ENCODE data around the gene ST3GAL4. TPM values are rescaled to one million over a fixed set of nuclear protein-coding genes. Genes with fewer than 3 reads are reported as not detected.

The ST3GAL4 gene
- total and polyA plus RNA-seq, 9 of the 15 experiments (the other 6 are each of a cell fraction or from before 2014, with no cell fraction given) = 0.27 to 22.9 (median 10.5) TPM

DNA sequence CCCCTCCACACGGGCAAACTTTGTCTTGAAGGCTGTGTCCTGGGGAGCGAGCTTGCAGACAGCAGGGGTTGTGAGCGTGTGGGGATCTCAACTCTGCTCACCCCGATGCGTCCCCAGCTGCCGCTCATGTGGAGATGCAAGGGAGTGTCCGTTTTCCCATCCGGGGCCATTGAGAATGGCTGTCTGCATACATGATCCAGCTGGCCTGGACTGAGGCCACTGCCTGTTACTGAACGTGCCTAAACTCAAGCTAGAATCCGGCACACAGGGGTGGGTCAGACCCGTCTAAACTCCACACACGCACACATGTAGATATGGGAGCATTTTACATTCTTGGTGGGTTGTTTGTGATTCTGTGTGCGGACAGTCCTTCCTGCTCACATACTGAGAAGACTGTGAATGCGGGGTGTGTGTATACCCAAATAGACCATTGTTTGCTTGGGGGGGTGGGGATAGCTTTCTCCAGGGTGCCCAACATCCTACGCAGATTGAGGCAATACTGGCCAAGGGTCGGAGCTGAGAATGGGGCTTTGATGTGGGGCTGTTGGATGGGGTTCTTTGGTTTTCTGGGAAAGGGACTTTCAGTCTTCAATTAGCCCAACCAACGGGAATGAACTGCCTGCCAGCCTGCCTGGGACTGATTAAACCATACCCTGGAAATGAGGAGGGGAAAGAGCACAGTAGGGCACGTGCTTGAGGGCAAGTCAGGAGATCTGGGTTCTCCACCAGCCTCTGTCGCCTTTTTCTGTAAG lies 60.4 kb downstream of the ST3GAL4 start (continued):
- TF ChIP-seq, protein P1, sequence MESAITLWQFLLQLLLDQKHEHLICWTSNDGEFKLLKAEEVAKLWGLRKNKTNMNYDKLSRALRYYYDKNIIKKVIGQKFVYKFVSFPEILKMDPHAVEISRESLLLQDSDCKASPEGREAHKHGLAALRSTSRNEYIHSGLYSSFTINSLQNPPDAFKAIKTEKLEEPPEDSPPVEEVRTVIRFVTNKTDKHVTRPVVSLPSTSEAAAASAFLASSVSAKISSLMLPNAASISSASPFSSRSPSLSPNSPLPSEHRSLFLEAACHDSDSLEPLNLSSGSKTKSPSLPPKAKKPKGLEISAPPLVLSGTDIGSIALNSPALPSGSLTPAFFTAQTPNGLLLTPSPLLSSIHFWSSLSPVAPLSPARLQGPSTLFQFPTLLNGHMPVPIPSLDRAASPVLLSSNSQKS (CRISPR knock-in tag; IDR thresholded peaks at IDR 0.05) = no peak
- TF ChIP-seq, protein P2, sequence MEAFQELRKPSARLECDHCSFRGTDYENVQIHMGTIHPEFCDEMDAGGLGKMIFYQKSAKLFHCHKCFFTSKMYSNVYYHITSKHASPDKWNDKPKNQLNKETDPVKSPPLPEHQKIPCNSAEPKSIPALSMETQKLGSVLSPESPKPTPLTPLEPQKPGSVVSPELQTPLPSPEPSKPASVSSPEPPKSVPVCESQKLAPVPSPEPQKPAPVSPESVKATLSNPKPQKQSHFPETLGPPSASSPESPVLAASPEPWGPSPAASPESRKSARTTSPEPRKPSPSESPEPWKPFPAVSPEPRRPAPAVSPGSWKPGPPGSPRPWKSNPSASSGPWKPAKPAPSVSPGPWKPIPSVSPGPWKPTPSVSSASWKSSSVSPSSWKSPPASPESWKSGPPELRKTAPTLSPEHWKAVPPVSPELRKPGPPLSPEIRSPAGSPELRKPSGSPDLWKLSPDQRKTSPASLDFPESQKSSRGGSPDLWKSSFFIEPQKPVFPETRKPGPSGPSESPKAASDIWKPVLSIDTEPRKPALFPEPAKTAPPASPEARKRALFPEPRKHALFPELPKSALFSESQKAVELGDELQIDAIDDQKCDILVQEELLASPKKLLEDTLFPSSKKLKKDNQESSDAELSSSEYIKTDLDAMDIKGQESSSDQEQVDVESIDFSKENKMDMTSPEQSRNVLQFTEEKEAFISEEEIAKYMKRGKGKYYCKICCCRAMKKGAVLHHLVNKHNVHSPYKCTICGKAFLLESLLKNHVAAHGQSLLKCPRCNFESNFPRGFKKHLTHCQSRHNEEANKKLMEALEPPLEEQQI (IDR thresholded peaks at IDR 0.05) = no peak
- TF ChIP-seq ZNF232 (CRISPR knock-in tag; IDR thresholded peaks at IDR 0.05) = no peak

DNA sequence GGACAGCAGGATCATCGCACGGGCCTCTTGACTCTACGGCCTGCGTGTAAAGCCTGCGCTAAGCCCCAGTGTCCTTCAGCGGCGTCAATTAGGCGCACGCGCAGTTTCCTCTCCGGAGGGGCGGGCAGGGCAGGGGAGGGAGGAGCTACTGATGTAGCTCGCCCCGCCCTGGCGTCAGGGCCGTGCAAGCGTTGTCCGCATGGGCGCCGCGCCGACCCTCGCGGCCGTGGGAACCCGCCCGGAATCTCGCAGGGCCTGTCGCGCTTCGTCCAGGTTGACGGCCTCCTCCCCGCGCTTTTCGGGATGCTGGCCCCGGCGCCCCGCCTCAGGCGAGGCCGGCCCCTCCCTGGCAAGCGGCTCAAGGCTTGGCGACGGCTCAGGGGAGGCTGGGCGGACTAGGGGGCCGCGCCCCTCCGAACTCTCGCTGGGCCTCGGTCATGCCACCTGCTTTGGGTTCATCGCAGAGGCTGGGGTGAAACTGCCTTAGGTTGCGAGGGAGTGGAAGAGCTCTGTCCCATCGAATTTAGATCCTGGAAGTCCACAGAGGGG lies 61.1 kb downstream of the ST3GAL4 start:
- ATAC-seq = no peak
- H3K4me2 ChIP-seq (ENCODE audit: insufficient read depth, low read length) = no peak overlapping the region
- in situ Hi-C loops (cut with MboI) = loop anchor here (25.0 kb wide), 1 partner anchor 104 kb away; the partner anchor contains the start of gene DCPS
- peaks cover 30% of the 10 kb centered on the region for H4K20me1 ChIP-seq (replicated peaks; ENCODE audit: control insufficient read depth, insufficient read depth, low read length)
- DNase-seq (ENCODE audit: extremely low read depth in 1 of 4, low spot score in 3 of 4) = no peak
- WGBS (ENCODE audit: insufficient coverage, low coverage, missing lambda C conversion rate) = 92% methylated on average over 16 of the region's 52 CpGs
- no peak overlapping the region for H3K4me3 ChIP-seq
- BruUV-seq (replicated peaks) = no TSS peak
- no peak for FAIRE-seq
- no peaks in the 10 kb centered on the region for H3K79me2 ChIP-seq (ENCODE audit: control insufficient read depth, insufficient read depth, low read length)
- no peak overlapping the region for H2AFZ ChIP-seq (ENCODE audit: low read depth, low read length)
- intact Hi-C loops (cut with micrococcal nuclease) = no loop called here
- H3K9ac ChIP-seq (ENCODE audit: insufficient read depth in 1 of 2, low read depth in 2 of 2, low read length in 2 of 2) = no peak overlapping the region
- no peaks in the 10 kb centered on the region for H3K36me3 ChIP-seq (ENCODE audit: control insufficient read depth, insufficient read depth, low read length)
- CTCF ChIA-PET (ENCODE audit: low intra/inter-chr PET ratio) = no interaction called here
- POLR2A ChIA-PET = no interaction called here
- H3K9me1 ChIP-seq (ENCODE audit: control insufficient read depth, insufficient read depth, low read length) = no peaks in the 10 kb centered on the region
- H3K27me3 ChIP-seq (ENCODE audit: control insufficient read depth in 2 of 2, insufficient read depth in 2 of 2, low read length in 2 of 2) = peaks cover 0 to 5% of the 10 kb centered on the region in 2 experiments; a peak in 1 of 5 replicates
- peaks cover 5 to 9% of the 10 kb centered on the region in 2 experiments; a peak in 3 of 5 replicates for H3K4me1 ChIP-seq (replicated peaks in 1 of 2; ENCODE audit: control insufficient read depth in 2 of 2, insufficient read depth in 2 of 2, low read length in 2 of 2)
- TF ChIP-seq, protein P3, sequence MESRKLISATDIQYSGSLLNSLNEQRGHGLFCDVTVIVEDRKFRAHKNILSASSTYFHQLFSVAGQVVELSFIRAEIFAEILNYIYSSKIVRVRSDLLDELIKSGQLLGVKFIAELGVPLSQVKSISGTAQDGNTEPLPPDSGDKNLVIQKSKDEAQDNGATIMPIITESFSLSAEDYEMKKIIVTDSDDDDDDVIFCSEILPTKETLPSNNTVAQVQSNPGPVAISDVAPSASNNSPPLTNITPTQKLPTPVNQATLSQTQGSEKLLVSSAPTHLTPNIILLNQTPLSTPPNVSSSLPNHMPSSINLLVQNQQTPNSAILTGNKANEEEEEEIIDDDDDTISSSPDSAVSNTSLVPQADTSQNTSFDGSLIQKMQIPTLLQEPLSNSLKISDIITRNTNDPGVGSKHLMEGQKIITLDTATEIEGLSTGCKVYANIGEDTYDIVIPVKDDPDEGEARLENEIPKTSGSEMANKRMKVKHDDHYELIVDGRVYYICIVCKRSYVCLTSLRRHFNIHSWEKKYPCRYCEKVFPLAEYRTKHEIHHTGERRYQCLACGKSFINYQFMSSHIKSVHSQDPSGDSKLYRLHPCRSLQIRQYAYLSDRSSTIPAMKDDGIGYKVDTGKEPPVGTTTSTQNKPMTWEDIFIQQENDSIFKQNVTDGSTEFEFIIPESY (CRISPR knock-in tag; IDR thresholded peaks at IDR 0.05) = peak; percentile 45; the same call in 1 of the 2 replicates
- TF ChIP-seq TSC22D4 (tag; IDR thresholded peaks at IDR 0.05) = no peak
- peak; percentile 45; the same call in 1 of the 2 replicates for TF ChIP-seq POLR2G (IDR thresholded peaks at IDR 0.05; ENCODE audit: low read depth, low read length)
- TF ChIP-seq POLR3A (IDR thresholded peaks at IDR 0.05; ENCODE audit: borderline replicate concordance, extremely low read depth, insufficient read depth, insufficient read length) = no peak
- no peaks in the 10 kb centered on the region for H3K9me3 ChIP-seq (replicated peaks; ENCODE audit: control insufficient read depth, insufficient read depth, low read depth, low read length)
- H3K27ac ChIP-seq (ENCODE audit: extremely low read depth, low read depth, low read length) = no peak overlapping the region

All from K562 (cell line).